ENCODE data around the gene GPR17. TPM values are rescaled to one million over a fixed set of nuclear protein-coding genes. Genes with fewer than 3 reads are reported as not detected.

The GPR17 gene
- total and polyA plus RNA-seq, 2 donors (not counting 1 experiment from before 2014, with no cell fraction given) = not detected

- no peaks in the 10 kb centered on the region for H4K20me1 ChIP-seq (ENCODE audit: control insufficient read depth, extremely low read depth, insufficient read depth, low read length)
- H3K27ac ChIP-seq (ENCODE audit: insufficient read depth, low read length) = no peak overlapping the region
- no peaks in the 10 kb centered on the region for H3K9me3 ChIP-seq (ENCODE audit: control insufficient read depth, insufficient read depth, low read depth, low read length)
- no peaks in the 10 kb centered on the region for H3K4me1 ChIP-seq (ENCODE audit: control insufficient read depth, extremely low read depth, insufficient read depth, low read length)
- no peaks in the 10 kb centered on the region for H3K36me3 ChIP-seq (ENCODE audit: control insufficient read depth, insufficient read depth, low read length)
- no peaks in the 10 kb centered on the region for H3K27me3 ChIP-seq (ENCODE audit: control insufficient read depth, insufficient read depth, low read length)
- no peak overlapping the region for H3K9ac ChIP-seq (ENCODE audit: insufficient read depth, low read length)
- no peaks in the 10 kb centered on the region for H3K79me2 ChIP-seq (ENCODE audit: control insufficient read depth, insufficient read depth, low read length)
- TF ChIP-seq CTCF (conservative IDR thresholded peaks at IDR 0.05 in 1 of 2, IDR thresholded peaks at IDR 0.05 in 1 of 2; ENCODE audit: low read depth in 1 of 2, low read length in 2 of 2) (no peak), EZH2 (IDR thresholded peaks at IDR 0.05; ENCODE audit: low read length, missing control alignments) (no peak)
- no peak for DNase-seq (ENCODE audit: low read depth in 2 of 2)
- H2AFZ ChIP-seq (ENCODE audit: low read length) = no peak overlapping the region
- H3K4me3 ChIP-seq (replicated peaks in 1 of 4; ENCODE audit: control extremely low read depth in 1 of 4, insufficient read depth in 1 of 4, low read depth in 3 of 4, low read length in 4 of 4) = no peak overlapping the region
- H3K4me2 ChIP-seq (ENCODE audit: extremely low read depth, insufficient read depth, low read length) = no peak overlapping the region
Measured at GRCh38 chr2:127656569-127657231, 10.7 kb downstream of the GPR17 start.

GRCh38 chr2:127657232-127657595 lies 11.3 kb downstream of the GPR17 start:
- DNase-seq (ENCODE audit: low read depth in 2 of 2) = no peak
- H3K27me3 ChIP-seq (ENCODE audit: control insufficient read depth, insufficient read depth, low read length) = no peaks in the 10 kb centered on the region
- H4K20me1 ChIP-seq (ENCODE audit: control insufficient read depth, extremely low read depth, insufficient read depth, low read length) = no peaks in the 10 kb centered on the region
- H3K9ac ChIP-seq (ENCODE audit: insufficient read depth, low read length) = no peak overlapping the region
- H3K79me2 ChIP-seq (ENCODE audit: control insufficient read depth, insufficient read depth, low read length) = no peaks in the 10 kb centered on the region
- no peaks in the 10 kb centered on the region for H3K36me3 ChIP-seq (ENCODE audit: control insufficient read depth, insufficient read depth, low read length)
- no peak overlapping the region for H3K4me3 ChIP-seq (replicated peaks in 1 of 4; ENCODE audit: control extremely low read depth in 1 of 4, insufficient read depth in 1 of 4, low read depth in 3 of 4, low read length in 4 of 4)
- H3K4me1 ChIP-seq (ENCODE audit: control insufficient read depth, extremely low read depth, insufficient read depth, low read length) = peaks cover 2% of the 10 kb centered on the region
- H2AFZ ChIP-seq (ENCODE audit: low read length) = no peak overlapping the region
- H3K9me3 ChIP-seq (ENCODE audit: control insufficient read depth, insufficient read depth, low read depth, low read length) = no peaks in the 10 kb centered on the region
- no peak overlapping the region for H3K27ac ChIP-seq (ENCODE audit: insufficient read depth, low read length)
- H3K4me2 ChIP-seq (ENCODE audit: extremely low read depth, insufficient read depth, low read length) = no peak overlapping the region
- no peak for TF ChIP-seq EZH2 (IDR thresholded peaks at IDR 0.05; ENCODE audit: low read length, missing control alignments)
- TF ChIP-seq CTCF (conservative IDR thresholded peaks at IDR 0.05 in 1 of 2, IDR thresholded peaks at IDR 0.05 in 1 of 2; ENCODE audit: low read depth in 1 of 2, low read length in 2 of 2) = no peak

GRCh38 chr2:127658146-127658545 lies 12.2 kb downstream of the GPR17 start:
- Histone ChIP-seq H3K36me3 (ENCODE audit: control insufficient read depth, insufficient read depth, low read length) (no peaks in the 10 kb centered on the region), H3K4me1 (ENCODE audit: control insufficient read depth, extremely low read depth, insufficient read depth, low read length) (peaks cover 3% of the 10 kb centered on the region), H3K4me3 (replicated peaks in 1 of 4; ENCODE audit: control extremely low read depth in 1 of 4, insufficient read depth in 1 of 4, low read depth in 3 of 4, low read length in 4 of 4) (no peak overlapping the region), H3K4me2 (ENCODE audit: extremely low read depth, insufficient read depth, low read length) (no peak overlapping the region), H3K9ac (ENCODE audit: insufficient read depth, low read length) (no peak overlapping the region), H2AFZ (ENCODE audit: low read length) (no peak overlapping the region), H3K9me3 (ENCODE audit: control insufficient read depth, insufficient read depth, low read depth, low read length) (no peaks in the 10 kb centered on the region), H4K20me1 (ENCODE audit: control insufficient read depth, extremely low read depth, insufficient read depth, low read length) (no peaks in the 10 kb centered on the region), H3K27ac (ENCODE audit: insufficient read depth, low read length) (no peak overlapping the region), H3K27me3 (ENCODE audit: control insufficient read depth, insufficient read depth, low read length) (peaks cover under 1% of the 10 kb centered on the region), H3K79me2 (ENCODE audit: control insufficient read depth, insufficient read depth, low read length) (no peaks in the 10 kb centered on the region)
- TF ChIP-seq EZH2 (IDR thresholded peaks at IDR 0.05; ENCODE audit: low read length, missing control alignments) (no peak), CTCF (conservative IDR thresholded peaks at IDR 0.05 in 1 of 2, IDR thresholded peaks at IDR 0.05 in 1 of 2; ENCODE audit: low read depth in 1 of 2, low read length in 2 of 2) (no peak)
- DNase-seq (ENCODE audit: low read depth in 2 of 2) = no peak
